ENCODE measurements around the gene AQP2. TPM values are rescaled to one million over a fixed set of nuclear protein-coding genes. Genes with fewer than 3 reads are reported as not detected.

AQP2 gene
- total RNA-seq, 1 experiment from 2014 or later = not detected

DNA sequence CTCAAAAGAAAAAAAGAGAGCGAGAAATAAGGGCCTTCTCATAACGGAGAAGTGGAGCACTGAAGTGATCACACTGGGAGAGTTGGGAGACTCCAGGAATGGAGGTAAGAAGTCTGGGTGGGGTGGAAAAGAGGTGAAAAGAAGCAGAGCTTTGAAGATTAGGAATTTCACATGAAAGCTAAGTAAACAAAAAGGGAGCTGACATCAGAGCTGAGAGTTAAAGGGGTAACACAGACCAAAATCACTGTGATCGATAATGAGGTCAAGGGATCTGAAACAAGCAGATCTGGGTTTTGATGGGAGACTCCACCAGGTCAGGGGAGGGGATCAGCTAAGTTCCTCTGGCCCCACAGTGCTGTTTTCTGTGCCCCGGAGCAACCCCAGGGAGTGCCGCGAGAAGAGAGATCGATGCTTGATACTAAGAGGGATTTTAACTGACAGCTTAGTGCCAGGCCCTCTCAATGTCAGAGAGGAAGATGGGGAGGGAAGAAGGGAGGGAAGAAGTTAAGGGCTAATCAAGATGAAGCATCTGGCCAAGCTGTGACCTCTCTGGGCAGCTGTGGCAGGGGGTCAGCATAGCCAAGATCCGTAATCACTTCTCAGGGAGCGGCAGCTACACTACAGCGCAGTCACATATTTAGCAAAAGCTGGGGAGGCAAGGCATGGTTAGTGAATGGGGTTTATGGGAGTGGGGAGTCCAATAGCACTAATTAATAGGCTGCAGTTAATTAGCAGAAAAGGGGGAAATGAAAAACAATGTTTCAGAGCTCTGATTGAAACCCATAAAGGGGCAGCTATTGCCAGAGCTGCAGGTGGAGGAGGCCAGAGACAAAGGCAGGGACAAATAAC is 30.2 kb downstream of the AQP2 start:
- Histone ChIP-seq H2AFZ (ENCODE audit: low read depth, low read length, poor library complexity, severe bottlenecking) (no peak overlapping the region), H3K9me2 (ENCODE audit: insufficient read depth) (no peaks in the 10 kb centered on the region), H3K27me3 (ENCODE audit: insufficient read depth, low read length) (no peaks in the 10 kb centered on the region), H3K79me2 (ENCODE audit: insufficient read depth, low read length) (no peaks in the 10 kb centered on the region), H3K9ac (ENCODE audit: low read length) (no peak overlapping the region), H3K36me3 (ENCODE audit: control insufficient read depth in 1 of 2, insufficient read depth in 2 of 2, low read length in 2 of 2) (peaks cover 5% of the 10 kb centered on the region in 2 experiments; a peak in 2 of 4 replicates), H3K4me3 (replicated peaks in 1 of 2; ENCODE audit: low read depth in 1 of 2, low read length in 2 of 2) (no peak overlapping the region), H3K4me2 (ENCODE audit: low read length) (no peak overlapping the region), H3K27ac (ENCODE audit: low read depth, low read length) (no peak overlapping the region), H4K20me1 (ENCODE audit: insufficient read depth) (no peaks in the 10 kb centered on the region), H3K9me3 (ENCODE audit: control insufficient read depth in 1 of 2, insufficient read depth in 1 of 2, low read depth in 1 of 2, low read length in 2 of 2) (no peaks in the 10 kb centered on the region), H3K4me1 (ENCODE audit: control insufficient read depth in 1 of 2, insufficient read depth in 2 of 2, low read length in 2 of 2) (no peaks in the 10 kb centered on the region)
- DNase-seq (ENCODE audit: low read depth, low spot score) (no peak), ATAC-seq (no peak)
- BruUV-seq (replicated peaks) = no TSS peak
- ChIA-PET CTCF (interaction anchor here (1.2 to 4.0 kb wide), 3 partner anchors 13 to 90 kb away, joined by 3 to 25 read pairs (median 4); no protein-coding TSS in a partner anchor), RAD21 (ENCODE audit: low non-redundant PET in 1 of 2, low total read pairs in 2 of 2, uncharacterized antibody in 2 of 2, unreplicated experiment in 2 of 2) (no interaction called here), POLR2A (no interaction called here)
- intact Hi-C loops (cut with micrococcal nuclease) = no loop called here
- TF ChIP-seq EZH2 (IDR thresholded peaks at IDR 0.05) (no peak), YY1 (IDR thresholded peaks at IDR 0.05; ENCODE audit: extremely low read depth, insufficient replicate concordance, low read depth, low read length) (no peak), POLR2AphosphoS5 (IDR thresholded peaks at IDR 0.05; ENCODE audit: low read depth, low read length) (no peak), EZH2phosphoT487 (IDR thresholded peaks at IDR 0.05; ENCODE audit: borderline replicate concordance) (no peak), SIN3A (IDR thresholded peaks at IDR 0.05; ENCODE audit: low read depth) (no peak), TCF7L2 (IDR thresholded peaks at IDR 0.05; ENCODE audit: borderline replicate concordance, extremely low read depth, insufficient read depth, insufficient read length) (no peak), FOSL1 (IDR thresholded peaks at IDR 0.05; ENCODE audit: low read depth) (no peak), SP1 (IDR thresholded peaks at IDR 0.05; ENCODE audit: low read depth) (no peak), SRF (IDR thresholded peaks at IDR 0.05; ENCODE audit: low read depth) (no peak), RAD21 (IDR thresholded peaks at IDR 0.05; ENCODE audit: low read depth) (no peak), JUND (IDR thresholded peaks at IDR 0.05) (no peak)
- TF ChIP-seq, protein P1, sequence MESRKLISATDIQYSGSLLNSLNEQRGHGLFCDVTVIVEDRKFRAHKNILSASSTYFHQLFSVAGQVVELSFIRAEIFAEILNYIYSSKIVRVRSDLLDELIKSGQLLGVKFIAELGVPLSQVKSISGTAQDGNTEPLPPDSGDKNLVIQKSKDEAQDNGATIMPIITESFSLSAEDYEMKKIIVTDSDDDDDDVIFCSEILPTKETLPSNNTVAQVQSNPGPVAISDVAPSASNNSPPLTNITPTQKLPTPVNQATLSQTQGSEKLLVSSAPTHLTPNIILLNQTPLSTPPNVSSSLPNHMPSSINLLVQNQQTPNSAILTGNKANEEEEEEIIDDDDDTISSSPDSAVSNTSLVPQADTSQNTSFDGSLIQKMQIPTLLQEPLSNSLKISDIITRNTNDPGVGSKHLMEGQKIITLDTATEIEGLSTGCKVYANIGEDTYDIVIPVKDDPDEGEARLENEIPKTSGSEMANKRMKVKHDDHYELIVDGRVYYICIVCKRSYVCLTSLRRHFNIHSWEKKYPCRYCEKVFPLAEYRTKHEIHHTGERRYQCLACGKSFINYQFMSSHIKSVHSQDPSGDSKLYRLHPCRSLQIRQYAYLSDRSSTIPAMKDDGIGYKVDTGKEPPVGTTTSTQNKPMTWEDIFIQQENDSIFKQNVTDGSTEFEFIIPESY (IDR thresholded peaks at IDR 0.05; ENCODE audit: extremely low read depth, insufficient replicate concordance, low read length) = no peak
- TF ChIP-seq, protein P2, sequence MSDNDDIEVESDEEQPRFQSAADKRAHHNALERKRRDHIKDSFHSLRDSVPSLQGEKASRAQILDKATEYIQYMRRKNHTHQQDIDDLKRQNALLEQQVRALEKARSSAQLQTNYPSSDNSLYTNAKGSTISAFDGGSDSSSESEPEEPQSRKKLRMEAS (IDR thresholded peaks at IDR 0.05) = no peak
- TF ChIP-seq, protein P3, sequence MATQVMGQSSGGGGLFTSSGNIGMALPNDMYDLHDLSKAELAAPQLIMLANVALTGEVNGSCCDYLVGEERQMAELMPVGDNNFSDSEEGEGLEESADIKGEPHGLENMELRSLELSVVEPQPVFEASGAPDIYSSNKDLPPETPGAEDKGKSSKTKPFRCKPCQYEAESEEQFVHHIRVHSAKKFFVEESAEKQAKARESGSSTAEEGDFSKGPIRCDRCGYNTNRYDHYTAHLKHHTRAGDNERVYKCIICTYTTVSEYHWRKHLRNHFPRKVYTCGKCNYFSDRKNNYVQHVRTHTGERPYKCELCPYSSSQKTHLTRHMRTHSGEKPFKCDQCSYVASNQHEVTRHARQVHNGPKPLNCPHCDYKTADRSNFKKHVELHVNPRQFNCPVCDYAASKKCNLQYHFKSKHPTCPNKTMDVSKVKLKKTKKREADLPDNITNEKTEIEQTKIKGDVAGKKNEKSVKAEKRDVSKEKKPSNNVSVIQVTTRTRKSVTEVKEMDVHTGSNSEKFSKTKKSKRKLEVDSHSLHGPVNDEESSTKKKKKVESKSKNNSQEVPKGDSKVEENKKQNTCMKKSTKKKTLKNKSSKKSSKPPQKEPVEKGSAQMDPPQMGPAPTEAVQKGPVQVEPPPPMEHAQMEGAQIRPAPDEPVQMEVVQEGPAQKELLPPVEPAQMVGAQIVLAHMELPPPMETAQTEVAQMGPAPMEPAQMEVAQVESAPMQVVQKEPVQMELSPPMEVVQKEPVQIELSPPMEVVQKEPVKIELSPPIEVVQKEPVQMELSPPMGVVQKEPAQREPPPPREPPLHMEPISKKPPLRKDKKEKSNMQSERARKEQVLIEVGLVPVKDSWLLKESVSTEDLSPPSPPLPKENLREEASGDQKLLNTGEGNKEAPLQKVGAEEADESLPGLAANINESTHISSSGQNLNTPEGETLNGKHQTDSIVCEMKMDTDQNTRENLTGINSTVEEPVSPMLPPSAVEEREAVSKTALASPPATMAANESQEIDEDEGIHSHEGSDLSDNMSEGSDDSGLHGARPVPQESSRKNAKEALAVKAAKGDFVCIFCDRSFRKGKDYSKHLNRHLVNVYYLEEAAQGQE (IDR thresholded peaks at IDR 0.05; ENCODE audit: low read depth) = no peak
- TF ChIP-seq, protein P4, sequence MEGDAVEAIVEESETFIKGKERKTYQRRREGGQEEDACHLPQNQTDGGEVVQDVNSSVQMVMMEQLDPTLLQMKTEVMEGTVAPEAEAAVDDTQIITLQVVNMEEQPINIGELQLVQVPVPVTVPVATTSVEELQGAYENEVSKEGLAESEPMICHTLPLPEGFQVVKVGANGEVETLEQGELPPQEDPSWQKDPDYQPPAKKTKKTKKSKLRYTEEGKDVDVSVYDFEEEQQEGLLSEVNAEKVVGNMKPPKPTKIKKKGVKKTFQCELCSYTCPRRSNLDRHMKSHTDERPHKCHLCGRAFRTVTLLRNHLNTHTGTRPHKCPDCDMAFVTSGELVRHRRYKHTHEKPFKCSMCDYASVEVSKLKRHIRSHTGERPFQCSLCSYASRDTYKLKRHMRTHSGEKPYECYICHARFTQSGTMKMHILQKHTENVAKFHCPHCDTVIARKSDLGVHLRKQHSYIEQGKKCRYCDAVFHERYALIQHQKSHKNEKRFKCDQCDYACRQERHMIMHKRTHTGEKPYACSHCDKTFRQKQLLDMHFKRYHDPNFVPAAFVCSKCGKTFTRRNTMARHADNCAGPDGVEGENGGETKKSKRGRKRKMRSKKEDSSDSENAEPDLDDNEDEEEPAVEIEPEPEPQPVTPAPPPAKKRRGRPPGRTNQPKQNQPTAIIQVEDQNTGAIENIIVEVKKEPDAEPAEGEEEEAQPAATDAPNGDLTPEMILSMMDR (IDR thresholded peaks at IDR 0.05 in 2 of 3, conservative IDR thresholded peaks at IDR 0.05 in 1 of 3; ENCODE audit: borderline replicate concordance in 1 of 3, insufficient read depth in 1 of 3, low read depth in 2 of 3, low read length in 2 of 3) = no peak

All from HCT116 (cell line).